Measurements from ENCODE around the gene SORCS3.

SORCS3 gene

DNA sequence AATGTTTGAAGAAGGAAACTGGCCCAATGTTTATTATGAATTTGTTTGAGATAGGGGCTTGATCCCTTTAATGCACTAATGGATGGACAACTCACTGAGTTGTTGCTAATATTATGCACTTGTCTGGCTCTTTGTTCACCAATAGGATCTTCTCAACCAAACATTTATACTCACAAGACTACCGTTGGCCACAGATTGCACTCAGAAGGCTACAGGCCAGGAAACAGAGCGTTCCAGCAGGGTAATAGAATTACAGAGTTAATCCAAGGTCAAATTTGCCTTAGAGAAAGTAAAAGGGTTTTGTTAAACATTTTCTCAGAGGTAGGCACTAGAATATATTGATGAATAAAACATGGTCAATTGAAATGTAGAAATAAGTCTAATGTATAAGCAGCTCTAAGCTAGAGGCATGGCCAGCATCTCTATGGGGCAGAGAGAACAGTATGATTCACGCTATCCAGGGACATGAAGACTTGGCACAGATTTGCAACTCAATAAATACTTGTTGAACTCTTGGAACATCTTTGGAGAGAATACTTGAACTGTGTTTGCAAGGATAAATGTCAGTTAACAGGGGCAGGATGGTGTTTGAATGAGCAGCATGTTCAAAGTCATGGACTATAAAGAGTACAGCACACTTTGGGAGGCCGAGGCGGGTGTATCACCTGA, 606.9 kb downstream of the SORCS3 start:
- Histone ChIP-seq H3K27ac (ENCODE audit: low read depth, low read length) (no peak overlapping the region), H3F3A (ENCODE audit: control insufficient read depth, insufficient read depth) (no peaks in the 10 kb centered on the region), H3K4me2 (ENCODE audit: low read length) (no peak overlapping the region), H3K4me3 (ENCODE audit: low read length) (no peak overlapping the region), H3K79me2 (ENCODE audit: control insufficient read depth, low read length) (no peaks in the 10 kb centered on the region), H3K4me1 (ENCODE audit: control insufficient read depth, low read length) (no peaks in the 10 kb centered on the region), H4K20me1 (ENCODE audit: control insufficient read depth, insufficient read depth, low read depth, low read length) (no peaks in the 10 kb centered on the region), H3K9me2 (replicated peaks; ENCODE audit: control insufficient read depth, low read length) (no peaks in the 10 kb centered on the region), H3K9me3 (ENCODE audit: control insufficient read depth, insufficient read depth, low read length) (no peaks in the 10 kb centered on the region), H3K36me3 (ENCODE audit: control insufficient read depth, low read length) (no peaks in the 10 kb centered on the region), H3K27me3 (ENCODE audit: control insufficient read depth, low read length) (no peaks in the 10 kb centered on the region)
- TF ChIP-seq, protein P1, sequence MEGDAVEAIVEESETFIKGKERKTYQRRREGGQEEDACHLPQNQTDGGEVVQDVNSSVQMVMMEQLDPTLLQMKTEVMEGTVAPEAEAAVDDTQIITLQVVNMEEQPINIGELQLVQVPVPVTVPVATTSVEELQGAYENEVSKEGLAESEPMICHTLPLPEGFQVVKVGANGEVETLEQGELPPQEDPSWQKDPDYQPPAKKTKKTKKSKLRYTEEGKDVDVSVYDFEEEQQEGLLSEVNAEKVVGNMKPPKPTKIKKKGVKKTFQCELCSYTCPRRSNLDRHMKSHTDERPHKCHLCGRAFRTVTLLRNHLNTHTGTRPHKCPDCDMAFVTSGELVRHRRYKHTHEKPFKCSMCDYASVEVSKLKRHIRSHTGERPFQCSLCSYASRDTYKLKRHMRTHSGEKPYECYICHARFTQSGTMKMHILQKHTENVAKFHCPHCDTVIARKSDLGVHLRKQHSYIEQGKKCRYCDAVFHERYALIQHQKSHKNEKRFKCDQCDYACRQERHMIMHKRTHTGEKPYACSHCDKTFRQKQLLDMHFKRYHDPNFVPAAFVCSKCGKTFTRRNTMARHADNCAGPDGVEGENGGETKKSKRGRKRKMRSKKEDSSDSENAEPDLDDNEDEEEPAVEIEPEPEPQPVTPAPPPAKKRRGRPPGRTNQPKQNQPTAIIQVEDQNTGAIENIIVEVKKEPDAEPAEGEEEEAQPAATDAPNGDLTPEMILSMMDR (IDR thresholded peaks at IDR 0.05; ENCODE audit: low read depth, low read length, poor library complexity, severe bottlenecking) = no peak
- TF ChIP-seq EZH2phosphoT487 (IDR thresholded peaks at IDR 0.05; ENCODE audit: borderline replicate concordance, low read length) = no peak

DNA sequence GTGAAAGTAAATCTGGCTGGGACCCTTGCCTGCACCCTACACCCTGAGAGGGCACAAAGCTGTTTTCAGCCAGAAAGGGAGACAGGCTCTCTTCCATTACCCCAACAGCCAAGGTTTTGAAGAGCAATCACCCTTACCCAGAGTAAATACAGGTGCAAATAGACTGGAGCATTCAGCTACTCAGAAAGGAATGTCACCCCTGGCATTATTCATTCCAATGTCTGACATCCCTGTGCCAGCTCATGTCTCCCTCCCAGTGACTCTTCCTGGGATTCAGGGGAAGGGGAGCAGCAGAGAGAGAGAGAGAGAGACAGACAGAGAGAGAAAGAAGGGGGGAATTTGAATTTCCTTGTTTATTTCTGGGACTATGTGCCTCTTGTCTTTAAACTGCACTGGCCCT, 611.8 kb downstream of the SORCS3 start:
- H3K27me3 ChIP-seq (ENCODE audit: control insufficient read depth, low read length) = no peaks in the 10 kb centered on the region
- H3K4me3 ChIP-seq (ENCODE audit: low read length) = no peak overlapping the region
- H4K20me1 ChIP-seq (ENCODE audit: control insufficient read depth, insufficient read depth, low read depth, low read length) = no peaks in the 10 kb centered on the region
- no peaks in the 10 kb centered on the region for H3K36me3 ChIP-seq (ENCODE audit: control insufficient read depth, low read length)
- no peak overlapping the region for H3K27ac ChIP-seq (ENCODE audit: low read depth, low read length)
- no peaks in the 10 kb centered on the region for H3K4me1 ChIP-seq (ENCODE audit: control insufficient read depth, low read length)
- no peaks in the 10 kb centered on the region for H3K79me2 ChIP-seq (ENCODE audit: control insufficient read depth, low read length)
- no peaks in the 10 kb centered on the region for H3K9me3 ChIP-seq (ENCODE audit: control insufficient read depth, insufficient read depth, low read length)
- no peak for TF ChIP-seq EZH2phosphoT487 (IDR thresholded peaks at IDR 0.05; ENCODE audit: borderline replicate concordance, low read length)
- TF ChIP-seq, protein P1 (IDR thresholded peaks at IDR 0.05; ENCODE audit: low read depth, low read length, poor library complexity, severe bottlenecking) = no peak
- H3K4me2 ChIP-seq (ENCODE audit: low read length) = no peak overlapping the region
- H3K9me2 ChIP-seq (replicated peaks; ENCODE audit: control insufficient read depth, low read length) = no peaks in the 10 kb centered on the region
- no peaks in the 10 kb centered on the region for H3F3A ChIP-seq (ENCODE audit: control insufficient read depth, insufficient read depth)

DNA sequence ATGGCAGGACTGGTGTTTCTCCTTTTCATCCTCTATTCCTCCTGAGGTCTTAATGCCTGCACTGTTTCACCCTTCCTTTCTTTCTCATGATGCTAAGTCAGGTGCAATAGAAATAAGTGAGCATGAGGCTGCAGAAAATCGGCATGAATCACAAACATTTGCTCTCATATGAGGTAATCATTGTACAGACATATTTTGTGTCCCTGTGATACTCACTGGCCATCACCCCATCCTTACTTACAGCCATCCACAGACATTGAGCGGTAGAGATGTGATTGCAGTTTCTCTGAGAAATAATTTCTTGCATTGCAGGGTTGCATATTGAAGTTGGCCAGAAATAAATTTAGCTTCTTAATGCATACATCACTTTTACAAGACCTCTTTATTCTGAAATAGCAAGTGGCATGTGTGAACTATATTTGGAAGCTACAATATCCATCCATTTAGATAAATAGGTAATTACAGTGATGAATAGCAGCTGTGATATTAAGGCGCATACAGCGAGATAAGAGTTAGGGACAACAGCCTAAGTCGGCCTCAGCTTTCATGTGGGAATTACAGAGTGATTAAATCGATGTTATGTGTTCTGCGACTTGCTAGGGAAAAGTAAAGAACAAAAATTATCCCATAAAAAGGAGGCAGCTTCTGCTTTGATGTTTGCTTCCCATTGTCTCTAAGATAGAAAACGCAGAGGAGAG, 612.6 kb downstream of the SORCS3 start:
- Histone ChIP-seq H3K27ac (ENCODE audit: low read depth, low read length) (no peak overlapping the region), H3K4me3 (ENCODE audit: low read length) (no peak overlapping the region), H3K27me3 (ENCODE audit: control insufficient read depth, low read length) (no peaks in the 10 kb centered on the region), H3K4me1 (ENCODE audit: control insufficient read depth, low read length) (no peaks in the 10 kb centered on the region), H4K20me1 (ENCODE audit: control insufficient read depth, insufficient read depth, low read depth, low read length) (no peaks in the 10 kb centered on the region), H3F3A (ENCODE audit: control insufficient read depth, insufficient read depth) (no peaks in the 10 kb centered on the region), H3K4me2 (ENCODE audit: low read length) (no peak overlapping the region), H3K79me2 (ENCODE audit: control insufficient read depth, low read length) (no peaks in the 10 kb centered on the region), H3K9me3 (ENCODE audit: control insufficient read depth, insufficient read depth, low read length) (no peaks in the 10 kb centered on the region), H3K36me3 (ENCODE audit: control insufficient read depth, low read length) (no peaks in the 10 kb centered on the region), H3K9me2 (replicated peaks; ENCODE audit: control insufficient read depth, low read length) (no peaks in the 10 kb centered on the region)
- TF ChIP-seq, protein P1 (IDR thresholded peaks at IDR 0.05; ENCODE audit: low read depth, low read length, poor library complexity, severe bottlenecking) = no peak
- no peak for TF ChIP-seq EZH2phosphoT487 (IDR thresholded peaks at IDR 0.05; ENCODE audit: borderline replicate concordance, low read length)
